ENCODE measurements around the gene TUT4.

Gene TUT4

GRCh38 chr1:52403566-52404115, 149.3 kb downstream of the TUT4 start:
- peak; percentile 40 for DNase-seq

- DNase-seq, result no peak
Measured at GRCh38 chr1:52402860-52403240, 150.0 kb downstream of the TUT4 start.

- DNase-seq, result no peak
Measured at GRCh38 chr1:52400131-52400530, 152.8 kb downstream of the TUT4 start.

- no peak for DNase-seq
Measured at GRCh38 chr1:52399629-52400028, 153.3 kb downstream of the TUT4 start.

- DNase-seq, result no peak
Measured at GRCh38 chr1:52393174-52393573, 159.7 kb downstream of the TUT4 start.

- DNase-seq, result no peak
Measured at GRCh38 chr1:52386458-52386857, 166.4 kb downstream of the TUT4 start.

GRCh38 chr1:52385376-52385775, 167.5 kb downstream of the TUT4 start:
- no peak for DNase-seq

Measured in T1000 (cell line).